B cell (primary cell): Measurements from ENCODE around the gene PRKN. TPM values are rescaled to one million over a fixed set of nuclear protein-coding genes. Genes with fewer than 3 reads are reported as not detected.

Source experiments
- ATAC-seq: fragments of 200-7000 bp; cut with Tn5 transposase; one replicate; pipeline ENCODE4 v1.10.0; 2021; ENCODE audit warnings: low read depth, mild to moderate bottlenecking, moderate number of reproducible peaks, moderate library complexity
- CTCF ChIA-PET: fragments of 350-600 bp; sonication (Branson Sonifier 250); formaldehyde crosslinking; loops from one replicate; lab custom pipeline; 2021; ENCODE audit warnings: antibody characterized with exemption, inconsistent platforms; lab: Charles Lee
- POLR2A ChIA-PET: fragments of 350-600 bp; sonication (Branson Sonifier 250); formaldehyde crosslinking; loops from one replicate; lab custom pipeline; 2021; ENCODE audit warnings: antibody characterized with exemption; lab: Charles Lee
- DNase-seq: peaks from one replicate; pipeline ENCODE4 v3.0.0; 2013
- H2AFZ ChIP-seq: 2 replicates; pipeline ENCODE4 v1.6.1; 2012; ENCODE audit warnings: mild to moderate bottlenecking, low read depth, low read length; ENCODE audit not compliant: insufficient read depth, poor library complexity, severe bottlenecking
- H3K27ac ChIP-seq, 2 donors: 1 replicate in 1 of 2; 2 replicates in 1 of 2; pipeline ENCODE4 v1.5.1; 2012 to 2013; ENCODE audit warnings: low read length in 2 of 2, mild to moderate bottlenecking in 2 of 2, moderate library complexity in 1 of 2
- H3K27me3 ChIP-seq, 4 experiments: fragments of 200-600 bp in 1 of 4; sonication (generic) in 1 of 4; replicated peaks in 1 of 4; 1 replicate in 2 of 4; 2 replicates in 2 of 4; pipeline versions ENCODE4 v1.6.1 to v1.7.0; 2013 to 2016; ENCODE audit warnings: low read length in 3 of 4, mild to moderate bottlenecking in 2 of 4, mixed read lengths in 1 of 4, moderate library complexity in 1 of 4; ENCODE audit not compliant: insufficient read depth in 4 of 4, control insufficient read depth in 3 of 4; ENCODE audit errors: control extremely low read depth in 1 of 4
- H3K36me3 ChIP-seq, 2 experiments: replicated peaks in 1 of 2; 1 replicate in 1 of 2; 2 replicates in 1 of 2; pipeline versions ENCODE4 v1.6.1 to v1.7.1; 2013; ENCODE audit warnings: low read length in 1 of 2; ENCODE audit not compliant: insufficient read depth in 2 of 2, control insufficient read depth in 1 of 2; ENCODE audit errors: control extremely low read depth in 1 of 2, extremely low read depth in 1 of 2
- H3K4me1 ChIP-seq, 2 donors: fragments of 200-600 bp in 1 of 2; sonication (generic) in 1 of 2; 1 replicate in 1 of 2; 2 replicates in 1 of 2; pipeline versions ENCODE4 v1.5.1 to v1.6.1; 2013 to 2017; ENCODE audit warnings: low read length in 2 of 2; ENCODE audit not compliant: control insufficient read depth in 2 of 2, insufficient read depth in 2 of 2
- H3K4me2 ChIP-seq: replicated peaks from 2 replicates; pipeline ENCODE3; 2012; ENCODE audit warnings: mild to moderate bottlenecking, low read depth, low read length; ENCODE audit not compliant: poor library complexity, severe bottlenecking
- H3K4me3 ChIP-seq, 5 experiments: fragments of 200-600 bp in 1 of 5; sonication (generic) in 1 of 5; 1 replicate in 3 of 5; 2 replicates in 2 of 5; pipeline versions ENCODE4 v1.5.1 to v1.7.0; 2011 to 2016; ENCODE audit warnings: low read length in 4 of 5, mild to moderate bottlenecking in 4 of 5, low read depth in 2 of 5, control low read depth in 1 of 5, moderate library complexity in 1 of 5; ENCODE audit not compliant: insufficient read depth in 1 of 5; ENCODE audit errors: control extremely low read depth in 1 of 5, extremely low read depth in 1 of 5
- H3K79me2 ChIP-seq: fragments of 200-600 bp; sonication (generic); one replicate; pipeline ENCODE4 v1.6.0; 2016; ENCODE audit warnings: low read length; ENCODE audit not compliant: control insufficient read depth, insufficient read depth
- H3K9ac ChIP-seq: fragments of 200-600 bp; sonication (generic); 2 replicates; pipeline ENCODE4 v1.6.1; 2017; ENCODE audit warnings: mild to moderate bottlenecking, low read length, moderate library complexity
- H3K9me3 ChIP-seq, 3 donors: one replicate each; pipeline versions ENCODE4 v1.6.1 to v1.7.1; 2013; ENCODE audit warnings: low read length in 2 of 3; ENCODE audit not compliant: control insufficient read depth in 2 of 3, insufficient read depth in 1 of 3; ENCODE audit errors: control extremely low read depth in 1 of 3
- H4K20me1 ChIP-seq: 2 replicates; pipeline ENCODE4 v1.6.0; 2012; ENCODE audit warnings: mild to moderate bottlenecking, low read length; ENCODE audit not compliant: insufficient read depth, control insufficient read depth, poor library complexity, severe bottlenecking
- H3K27ac Mint-ChIP-seq: one replicate; pipeline ENCODE4 v1.8.0; 2021; ENCODE audit warnings: mixed read lengths
- H3K27me3 Mint-ChIP-seq: one replicate; pipeline ENCODE4 v1.8.0; 2021; ENCODE audit warnings: mixed read lengths
- H3K4me1 Mint-ChIP-seq: one replicate; pipeline ENCODE4 v1.8.0; 2021; ENCODE audit warnings: mixed read lengths
- H3K4me3 Mint-ChIP-seq: one replicate; pipeline ENCODE4 v1.8.0; 2021; ENCODE audit warnings: mixed read lengths
- H3K9me3 Mint-ChIP-seq: one replicate; pipeline ENCODE4 v1.8.0; 2022; ENCODE audit warnings: mixed read lengths; ENCODE audit not compliant: insufficient read depth
- CTCF ChIP-seq: fragments of 200-600 bp; IDR thresholded peaks from one replicate; pipeline ENCODE4 v1.8.0; 2022; ENCODE audit warnings: antibody characterized with exemption, mild to moderate bottlenecking
- EZH2 ChIP-seq: IDR thresholded peaks from 2 replicates; pipeline ENCODE4 v1.6.1; 2012; ENCODE audit warnings: borderline replicate concordance, low read depth, mild to moderate bottlenecking, moderate library complexity, low read length; ENCODE audit not compliant: insufficient read depth, poor library complexity, severe bottlenecking
- WGBS: methylation state at CpG from one replicate; pipeline ENCODE4 v1.1.5; 2013; ENCODE audit warnings: missing lambda C conversion rate; ENCODE audit not compliant: insufficient coverage; 5-methylcytosine and 5-hydroxymethylcytosine counted together
- intact Hi-C: fragments of 100-400 bp; cut with micrococcal nuclease; formaldehyde crosslinking; loops from one replicate; pipeline ENCODE4 v1.10.0; 2022
- polyA plus RNA-seq: library from polyadenylated mRNA; depleted of rRNA; stranded (reverse); fragments of >200 nt; gene quantifications from 2 replicates; pipeline ENCODE4 v1.2.3, GENCODE V29; 2012
- total RNA-seq, 2 donors: library from RNA; stranded (reverse); fragments of 120-200 nt in 1 of 2; gene quantifications; 1 replicate in 1 of 2; 2 replicates in 1 of 2; pipeline versions ENCODE4 v1.2.3 to v1.2.4, GENCODE V29; 2013 to 2022

The PRKN gene
- total and polyA plus RNA-seq, 2 donors (not counting 1 experiment from before 2014, with no cell fraction given) = 1.6 to 6.2 TPM

DNA sequence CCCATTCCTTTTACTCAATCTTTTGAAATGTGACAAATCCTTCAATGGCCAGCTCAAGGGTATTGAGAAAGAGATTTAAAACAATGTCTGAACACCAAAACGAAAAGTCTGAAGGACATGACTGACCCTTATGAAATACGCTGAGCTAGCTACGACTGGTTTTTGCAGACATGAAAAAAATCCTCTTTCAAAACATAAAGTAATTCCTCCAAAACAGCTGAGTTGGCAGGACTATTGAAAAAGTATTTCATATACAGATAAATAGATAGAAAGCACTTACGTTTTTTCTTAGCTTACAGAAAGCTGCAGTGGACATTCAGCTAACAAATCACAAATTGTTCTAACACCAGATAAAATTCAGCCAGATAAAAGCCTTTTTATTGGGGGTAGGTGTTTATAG is 751.0 kb downstream of the PRKN start:
- no peaks in the 10 kb centered on the region for H3K79me2 ChIP-seq
- Mint-ChIP-seq H3K27ac (no peak overlapping the region), H3K4me1 (no peaks in the 10 kb centered on the region), H3K4me3 (no peak overlapping the region), H3K27me3 (no peaks in the 10 kb centered on the region), H3K9me3 (no peaks in the 10 kb centered on the region)
- no peak overlapping the region for H3K27ac ChIP-seq
- DNase-seq = no peak
- no peaks in the 10 kb centered on the region for H3K36me3 ChIP-seq
- ChIA-PET POLR2A (no interaction called here), CTCF (no interaction called here)
- intact Hi-C loops = no loop called here
- TF ChIP-seq CTCF = no peak
- TF ChIP-seq EZH2 = no peak
- no peak overlapping the region for H3K9ac ChIP-seq
- no peak overlapping the region for H3K4me2 ChIP-seq
- no peak for ATAC-seq
- H3K9me3 ChIP-seq = peaks cover 0 to 19% (median 4%) of the 10 kb centered on the region in 3 donors
- H3K4me1 ChIP-seq = no peaks in the 10 kb centered on the region
- no peaks in the 10 kb centered on the region for H4K20me1 ChIP-seq
- H2AFZ ChIP-seq = no peak overlapping the region
- WGBS = no CpG with 5 or more reads among the region's 4 CpGs
- H3K27me3 ChIP-seq = no peaks in the 10 kb centered on the region
- H3K4me3 ChIP-seq = no peak overlapping the region

GRCh38 chr6:161973064-161973463 is 754.5 kb downstream of the PRKN start:
- Histone ChIP-seq H3K27ac (no peak overlapping the region), H4K20me1 (no peaks in the 10 kb centered on the region), H3K9me3 (peaks cover 0 to 9% (median 0%) of the 10 kb centered on the region in 3 donors), H3K27me3 (no peaks in the 10 kb centered on the region), H3K79me2 (no peaks in the 10 kb centered on the region), H3K36me3 (no peaks in the 10 kb centered on the region), H3K4me2 (no peak overlapping the region), H2AFZ (no peak overlapping the region), H3K4me1 (no peaks in the 10 kb centered on the region), H3K9ac (no peak overlapping the region), H3K4me3 (no peak overlapping the region)
- TF ChIP-seq EZH2 (no peak), CTCF (no peak)
- Mint-ChIP-seq H3K4me1 (no peaks in the 10 kb centered on the region), H3K4me3 (no peak overlapping the region), H3K9me3 (no peaks in the 10 kb centered on the region), H3K27me3 (no peaks in the 10 kb centered on the region), H3K27ac (no peak overlapping the region)
- ATAC-seq (no peak), DNase-seq (no peak)
- 90% methylated on average over 4 of the region's 9 CpGs for WGBS
- intact Hi-C loops = no loop called here
- CTCF ChIA-PET = no interaction called here
- POLR2A ChIA-PET = no interaction called here
